Activated CD4-positive, alpha-beta memory T cell treated with anti-CD3 and anti-CD28 coated beads for 36 hours (primary cell): ENCODE measurements around the gene PACS2. TPM values are rescaled to one million over a fixed set of nuclear protein-coding genes. Genes with fewer than 3 reads are reported as not detected.
A peak's percentile ranks its signal among the peaks of the same experiment; 100 is the strongest.

Experiments used
- CTCF ChIA-PET: fragments of 350-600 bp; sonication (Branson Sonifier 250); formaldehyde crosslinking; loops from one replicate; lab custom pipeline; 2021; ENCODE audit warnings: antibody characterized with exemption, inconsistent platforms; lab: Charles Lee
- POLR2A ChIA-PET: fragments of 350-600 bp; sonication (Branson Sonifier 250); formaldehyde crosslinking; loops from one replicate; lab custom pipeline; 2021; ENCODE audit warnings: antibody characterized with exemption; lab: Charles Lee
- DNase-seq: peaks from one replicate; pipeline ENCODE4 v3.0.0-alpha.2; 2020
- H3K27ac Mint-ChIP-seq: one replicate; pipeline ENCODE4 v1.8.0; 2021; ENCODE audit warnings: mixed read lengths
- H3K27me3 Mint-ChIP-seq: one replicate; pipeline ENCODE4 v1.8.0; 2021; ENCODE audit warnings: mixed read lengths
- H3K36me3 Mint-ChIP-seq: one replicate; pipeline ENCODE4 v1.8.0; 2021; ENCODE audit warnings: mixed read lengths
- H3K4me1 Mint-ChIP-seq: one replicate; pipeline ENCODE4 v1.8.0; 2021; ENCODE audit warnings: low read depth, mixed read lengths
- H3K4me3 Mint-ChIP-seq: one replicate; pipeline ENCODE4 v1.8.0; 2021; ENCODE audit warnings: mild to moderate bottlenecking, mixed read lengths
- H3K9me3 Mint-ChIP-seq: one replicate; pipeline ENCODE4 v1.8.0; 2021; ENCODE audit warnings: mixed read lengths
- intact Hi-C: fragments of 100-400 bp; cut with micrococcal nuclease; formaldehyde crosslinking; loops from one replicate; pipeline ENCODE4 v1.15.1; 2023
- total RNA-seq, 2 experiments: library from RNA; stranded (reverse); gene quantifications; one replicate each; pipeline ENCODE4 v1.2.3, GENCODE V29; 2021

Gene PACS2
- total RNA-seq, 2 experiments from 2014 or later, result 32.3 to 36.6 TPM

GRCh38 chr14:105348945-105349699 is 34.6 kb downstream of the PACS2 start:
- Mint-ChIP-seq H3K9me3 (peaks cover 5% of the 10 kb centered on the region), H3K27me3 (no peaks in the 10 kb centered on the region), H3K4me3 (no peak overlapping the region), H3K27ac (no peak overlapping the region), H3K4me1 (peaks cover 2% of the 10 kb centered on the region), H3K36me3 (peaks cover 3% of the 10 kb centered on the region)
- DNase-seq, result no peak
- intact Hi-C loops, result no loop called here
- ChIA-PET POLR2A (no interaction called here), CTCF (no interaction called here)

DNA sequence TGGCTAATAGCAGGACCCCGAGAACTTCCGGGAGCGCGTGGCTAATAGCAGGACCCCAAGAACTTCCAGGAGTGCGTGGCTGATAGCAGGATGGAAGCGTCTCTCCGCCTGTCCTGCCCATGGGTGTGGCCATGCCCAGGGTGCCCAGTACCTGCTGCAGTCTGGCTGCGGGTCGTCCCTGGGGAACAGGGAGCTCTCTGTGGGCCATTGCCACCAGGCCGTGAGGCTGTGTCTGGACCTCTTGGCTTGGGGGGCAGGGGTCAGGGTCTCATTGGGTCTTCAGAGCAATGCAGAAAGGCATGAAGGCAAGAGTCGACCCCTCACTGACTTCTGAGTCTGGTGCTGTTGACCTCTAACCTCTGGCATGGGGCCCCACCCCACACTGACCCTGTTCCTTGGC is 35.4 kb downstream of the PACS2 start:
- intact Hi-C loops, result loop anchor here (5.0 kb wide), 1 partner anchor 68 kb away; no protein-coding TSS in a partner anchor
- no peak for DNase-seq
- no peak overlapping the region for H3K4me3 Mint-ChIP-seq
- H3K4me1 Mint-ChIP-seq, result peaks cover 2% of the 10 kb centered on the region
- ChIA-PET POLR2A (no interaction called here), CTCF (no interaction called here)
- no peak overlapping the region for H3K27ac Mint-ChIP-seq
- peaks cover 5% of the 10 kb centered on the region for H3K9me3 Mint-ChIP-seq
- H3K27me3 Mint-ChIP-seq, result no peaks in the 10 kb centered on the region
- peaks cover 3% of the 10 kb centered on the region for H3K36me3 Mint-ChIP-seq

- Mint-ChIP-seq H3K36me3 (peaks cover 1% of the 10 kb centered on the region), H3K4me1 (peaks cover 2% of the 10 kb centered on the region), H3K4me3 (no peak overlapping the region), H3K27me3 (no peaks in the 10 kb centered on the region), H3K9me3 (peaks cover 1% of the 10 kb centered on the region), H3K27ac (no peak overlapping the region)
- intact Hi-C loops, result loop anchor here (5.0 kb wide), 1 partner anchor 68 kb away; no protein-coding TSS in a partner anchor
- ChIA-PET CTCF (interaction anchor here (1.6 to 2.1 kb wide), 3 partner anchors 149 to 263 kb away, joined by 9 to 20 read pairs (median 9); no protein-coding TSS in a partner anchor), POLR2A (no interaction called here)
- DNase-seq, result no peak
Observed at GRCh38 chr14:105350450-105351244, 36.1 kb downstream of the PACS2 start.

GRCh38 chr14:105351410-105351809 is 36.9 kb downstream of the PACS2 start:
- no peaks in the 10 kb centered on the region for H3K9me3 Mint-ChIP-seq
- intact Hi-C loops, result loop anchor here (5.0 kb wide), 1 partner anchor 69 kb away; no protein-coding TSS in a partner anchor
- no peak overlapping the region for H3K4me3 Mint-ChIP-seq
- H3K4me1 Mint-ChIP-seq, result peaks cover 2% of the 10 kb centered on the region
- H3K36me3 Mint-ChIP-seq, result no peaks in the 10 kb centered on the region
- no peaks in the 10 kb centered on the region for H3K27me3 Mint-ChIP-seq
- CTCF ChIA-PET, result interaction anchor here (0.8 to 2.1 kb wide), 14 partner anchors 8 to 263 kb away, joined by 3 to 20 read pairs (median 6); partner anchors contain the start of genes BRF1, BTBD6 and PACS2
- DNase-seq, result no peak
- no peak overlapping the region for H3K27ac Mint-ChIP-seq
- POLR2A ChIA-PET, result interaction anchor here (1.4 kb wide), 1 partner anchor 103 kb away, joined by 3 read pairs; the partner anchor contains the start of gene BTBD6

DNA sequence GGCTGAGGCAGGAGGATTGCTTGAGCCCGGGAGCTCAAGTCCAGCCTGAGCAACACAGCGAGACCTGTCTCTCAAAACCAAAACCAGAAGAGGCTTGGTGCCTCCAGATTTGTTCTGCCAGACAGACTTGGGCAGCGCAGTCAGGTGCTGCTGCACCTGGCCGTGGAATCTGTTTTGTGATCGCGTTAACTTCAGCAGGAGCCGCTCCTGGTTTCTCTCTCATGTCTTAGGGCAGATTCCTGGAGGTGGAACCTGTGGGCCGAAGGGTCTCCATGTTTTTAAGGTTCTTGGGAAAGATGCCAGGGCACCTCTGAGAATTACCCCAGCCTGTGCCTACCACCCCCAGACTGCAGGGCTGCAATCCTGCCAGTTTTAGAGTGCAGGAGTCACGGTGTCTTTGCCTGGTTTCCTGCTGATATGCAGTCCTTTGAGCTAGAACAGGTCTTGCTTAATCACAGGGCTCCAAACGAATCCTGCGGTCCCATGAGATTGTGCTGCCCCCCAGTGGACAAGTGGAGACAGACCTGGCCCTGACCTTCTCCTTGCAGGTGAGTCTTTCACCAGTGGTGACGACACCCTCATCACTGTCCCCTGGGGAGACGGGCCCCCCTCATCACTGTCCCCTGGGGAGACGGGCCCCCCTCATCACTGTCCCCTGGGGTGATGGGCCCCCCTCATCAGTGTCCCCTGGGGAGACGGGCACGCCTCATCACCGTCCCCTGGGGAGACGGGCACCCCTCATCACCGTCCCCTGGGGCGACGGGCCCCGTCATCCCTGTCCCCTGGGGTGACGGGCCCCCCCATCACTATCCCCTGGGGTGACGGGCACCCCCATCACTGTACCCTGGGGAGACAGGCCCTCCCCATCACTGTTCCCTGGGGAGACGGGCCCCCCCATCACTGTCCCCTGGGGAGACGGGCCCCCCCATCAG is 37.6 kb downstream of the PACS2 start:
- DNase-seq, result peak; percentile 94
- no peaks in the 10 kb centered on the region for H3K9me3 Mint-ChIP-seq
- H3K4me1 Mint-ChIP-seq, result peaks cover 2% of the 10 kb centered on the region
- no peaks in the 10 kb centered on the region for H3K36me3 Mint-ChIP-seq
- no peak overlapping the region for H3K4me3 Mint-ChIP-seq
- ChIA-PET POLR2A (interaction anchor here (1.4 kb wide), 1 partner anchor 104 kb away, joined by 3 read pairs; the partner anchor contains the start of gene BTBD6), CTCF (interaction anchor here (0.5 to 2.1 kb wide), 28 partner anchors 9 to 378 kb away, joined by 3 to 20 read pairs (median 4); partner anchors contain the start of genes BRF1, BTBD6 and PACS2)
- intact Hi-C loops, result loop anchor here (1.0 to 5.0 kb wide), 3 partner anchors 70 to 262 kb away; no protein-coding TSS in a partner anchor
- H3K27ac Mint-ChIP-seq, result no peak overlapping the region
- no peaks in the 10 kb centered on the region for H3K27me3 Mint-ChIP-seq

GRCh38 chr14:105353136-105353535 is 38.6 kb downstream of the PACS2 start:
- Mint-ChIP-seq H3K4me1 (peaks cover 2% of the 10 kb centered on the region), H3K36me3 (no peaks in the 10 kb centered on the region), H3K27ac (no peak overlapping the region), H3K9me3 (no peaks in the 10 kb centered on the region), H3K4me3 (no peak overlapping the region), H3K27me3 (no peaks in the 10 kb centered on the region)
- ChIA-PET CTCF (no interaction called here), POLR2A (no interaction called here)
- intact Hi-C loops, result loop anchor here (5.0 kb wide), 1 partner anchor 71 kb away; no protein-coding TSS in a partner anchor
- no peak for DNase-seq

DNA sequence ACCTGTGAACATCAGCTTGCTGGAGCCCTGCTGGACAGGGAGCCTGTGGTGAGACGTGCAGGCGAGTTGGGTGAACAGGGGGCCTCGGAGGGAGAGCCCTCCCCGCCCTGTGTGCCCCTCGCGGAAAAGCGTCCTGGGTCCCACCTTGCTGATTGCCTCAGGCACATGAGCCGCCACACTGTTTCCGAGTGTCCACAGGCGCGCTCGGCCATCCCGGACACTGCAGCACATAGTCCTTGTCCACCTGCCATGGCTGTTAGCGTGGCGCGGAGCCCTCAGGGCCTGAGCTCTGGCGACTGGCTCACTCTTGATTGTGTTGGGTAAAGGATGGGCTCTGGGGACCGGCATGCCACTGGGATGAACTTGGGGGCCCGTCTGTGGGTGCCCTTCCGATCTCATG is 40.0 kb downstream of the PACS2 start:
- Mint-ChIP-seq H3K9me3 (no peaks in the 10 kb centered on the region), H3K4me3 (no peak overlapping the region), H3K4me1 (peaks cover 2% of the 10 kb centered on the region), H3K27me3 (no peaks in the 10 kb centered on the region), H3K27ac (no peak overlapping the region), H3K36me3 (no peaks in the 10 kb centered on the region)
- POLR2A ChIA-PET, result no interaction called here
- CTCF ChIA-PET, result interaction anchor here (1.2 kb wide), 1 partner anchor 84 kb away, joined by 3 read pairs; no protein-coding TSS in a partner anchor
- intact Hi-C loops, result loop anchor here (5.0 kb wide), 1 partner anchor 72 kb away; no protein-coding TSS in a partner anchor
- DNase-seq, result no peak

DNA sequence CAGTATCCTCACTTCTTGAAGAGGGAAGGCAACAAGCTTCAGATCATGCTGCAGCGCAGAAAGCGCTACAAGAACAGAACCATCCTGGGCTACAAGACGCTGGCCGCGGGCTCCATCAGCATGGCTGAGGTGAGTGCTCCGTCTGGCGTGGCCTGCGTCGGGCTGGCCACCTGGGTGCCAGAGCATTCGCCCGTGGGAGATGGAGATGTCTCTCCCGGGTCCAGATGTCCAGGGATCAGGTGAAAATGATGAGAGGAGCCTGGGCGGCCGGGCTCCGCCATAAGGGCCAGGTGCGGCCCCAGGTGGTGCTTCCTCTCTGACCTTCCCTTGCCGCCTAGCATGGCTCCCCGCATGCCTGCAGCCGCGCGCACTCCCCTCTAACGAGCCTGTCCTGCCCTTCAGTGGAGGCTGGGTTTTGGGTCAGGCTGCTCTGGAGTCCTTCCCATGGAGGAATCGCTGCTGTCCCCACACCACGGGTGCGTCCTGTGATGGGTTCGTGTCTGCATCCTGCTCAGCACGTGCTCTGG is 40.6 kb downstream of the PACS2 start:
- Mint-ChIP-seq H3K4me3 (no peak overlapping the region), H3K36me3 (no peaks in the 10 kb centered on the region)
- CTCF ChIA-PET, result no interaction called here

DNA sequence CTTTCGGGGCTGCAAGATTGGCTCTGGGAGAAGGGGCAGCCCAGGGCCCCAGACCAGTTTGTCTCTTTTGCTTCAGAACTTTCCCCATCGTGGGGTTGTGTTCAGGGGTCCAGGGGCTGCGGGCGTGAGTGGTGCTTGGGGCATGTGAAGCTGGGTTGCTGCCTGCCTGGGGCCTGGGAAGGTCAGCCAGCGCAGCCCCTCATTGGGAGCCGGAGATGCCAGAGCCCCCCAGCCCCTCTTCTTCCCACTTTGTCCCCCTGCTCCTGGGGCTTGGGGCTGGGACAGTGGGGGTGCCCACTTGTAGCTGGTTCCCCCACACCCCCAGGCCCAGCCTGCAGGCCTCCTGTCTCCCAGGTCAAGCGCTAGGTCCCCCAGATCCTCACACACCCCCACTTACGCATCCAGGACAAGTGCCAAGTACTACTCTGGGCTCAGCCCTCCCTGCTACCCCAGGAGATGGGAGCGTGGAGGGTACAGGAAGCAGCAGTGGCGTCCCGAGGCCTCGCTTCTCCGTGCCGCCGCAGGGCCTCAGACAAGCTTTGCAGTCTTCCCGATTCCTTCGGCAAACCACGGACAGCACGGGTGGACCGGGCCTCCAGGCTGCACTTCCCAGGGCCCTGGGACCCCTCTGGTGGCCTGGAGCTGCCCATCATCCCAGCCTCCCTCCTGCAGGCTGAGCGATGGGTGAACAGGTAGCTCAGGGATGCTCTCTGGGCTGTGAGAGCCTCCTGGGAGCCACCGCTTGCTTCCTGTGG is 41.5 kb downstream of the PACS2 start:
- Mint-ChIP-seq H3K4me3 (no peak overlapping the region), H3K27me3 (no peaks in the 10 kb centered on the region), H3K27ac (no peak overlapping the region), H3K4me1 (peaks cover 2% of the 10 kb centered on the region), H3K36me3 (no peaks in the 10 kb centered on the region), H3K9me3 (no peaks in the 10 kb centered on the region)
- no peak for DNase-seq
- ChIA-PET POLR2A (no interaction called here), CTCF (no interaction called here)
- intact Hi-C loops, result no loop called here

More for the DNA sequence above, 40.6 kb downstream of the PACS2 start:
- no peaks in the 10 kb centered on the region for H3K27me3 Mint-ChIP-seq
- intact Hi-C loops, result no loop called here
- POLR2A ChIA-PET, result no interaction called here
- no peak overlapping the region for H3K27ac Mint-ChIP-seq
- H3K4me1 Mint-ChIP-seq, result peaks cover 2% of the 10 kb centered on the region
- no peaks in the 10 kb centered on the region for H3K9me3 Mint-ChIP-seq
- no peak for DNase-seq

DNA sequence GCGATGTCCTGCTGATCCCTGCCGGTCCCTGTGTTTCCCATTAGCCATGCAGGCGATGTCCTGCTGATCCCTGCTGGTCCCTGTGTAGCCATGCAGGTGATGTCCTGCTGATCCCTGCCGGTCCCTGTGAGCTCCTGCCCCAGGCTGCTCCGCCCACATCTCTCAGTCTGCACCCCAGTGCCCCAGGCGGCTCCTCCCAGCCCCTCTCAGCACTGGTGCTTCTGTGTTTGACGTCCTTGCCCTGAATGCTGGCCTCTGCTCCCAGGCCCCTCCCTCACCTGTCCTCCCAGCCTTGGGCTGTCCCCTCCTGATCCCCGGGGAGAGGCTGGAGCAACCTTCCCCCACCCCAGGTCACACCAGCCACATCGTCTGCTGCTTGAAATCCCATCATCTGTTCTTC is 42.4 kb downstream of the PACS2 start:
- CTCF ChIA-PET, result interaction anchor here (0.6 kb wide), 1 partner anchor 406 kb away, joined by 3 read pairs; no protein-coding TSS in a partner anchor
- H3K4me1 Mint-ChIP-seq, result peaks cover 2% of the 10 kb centered on the region

More for the DNA sequence above, 42.4 kb downstream of the PACS2 start:
- no peaks in the 10 kb centered on the region for H3K36me3 Mint-ChIP-seq
- H3K27me3 Mint-ChIP-seq, result no peaks in the 10 kb centered on the region
- H3K4me3 Mint-ChIP-seq, result no peak overlapping the region
- intact Hi-C loops, result no loop called here
- no peak for DNase-seq
- H3K9me3 Mint-ChIP-seq, result no peaks in the 10 kb centered on the region
- POLR2A ChIA-PET, result no interaction called here
- H3K27ac Mint-ChIP-seq, result no peak overlapping the region
